GM08714 (cell line): Measurements from ENCODE around the gene NUP85.
"Not testable (repeated sequence)": the region's sequence is repeated elsewhere in the genome, so short reads cannot be mapped to it uniquely, and the experiment has no call there.

ENCODE experiments used
- H3K4me3 ChIP-seq: fragments of 200-500 bp; sonication (Bioruptor generic); 2 replicates; pipeline ENCODE4 v1.5.1; 2014; ENCODE audit warnings: mild to moderate bottlenecking, low read length, inconsistent platforms
- ZNF274 ChIP-seq: IDR thresholded peaks from 2 replicates; pipeline ENCODE4 v1.6.1; 2012; ENCODE audit warnings: mild to moderate bottlenecking, low read depth, low read length

Gene NUP85

DNA sequence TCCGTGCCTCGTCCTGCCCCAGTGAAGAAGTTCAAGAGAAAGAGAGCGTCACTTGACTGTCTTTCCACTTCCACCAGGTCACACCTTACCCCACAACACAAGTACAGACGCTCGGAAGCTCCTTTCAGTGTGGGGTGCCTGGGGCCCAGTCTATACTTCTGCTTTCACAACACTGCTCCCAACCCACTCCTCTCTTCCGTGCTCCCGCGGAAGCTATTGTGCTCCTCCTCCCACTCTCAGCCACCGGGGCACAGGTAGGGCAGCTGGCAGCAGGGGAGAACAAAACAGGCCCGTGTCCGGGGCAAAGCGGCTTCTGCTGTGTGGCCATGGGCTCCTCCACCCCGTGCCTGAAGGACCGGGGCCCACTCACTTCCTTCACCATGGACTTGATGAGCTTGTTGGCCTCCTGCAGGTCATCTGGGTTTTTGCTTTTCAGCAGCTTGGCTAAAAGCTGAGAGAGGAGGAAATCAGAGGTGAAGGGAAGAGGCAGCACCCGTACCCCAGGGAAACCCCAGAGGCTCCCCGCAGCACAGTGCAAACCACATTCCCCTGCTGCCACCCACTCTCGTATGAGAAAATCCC lies 37.1 kb downstream of the NUP85 start:
- TF ChIP-seq ZNF274 = no peak

DNA sequence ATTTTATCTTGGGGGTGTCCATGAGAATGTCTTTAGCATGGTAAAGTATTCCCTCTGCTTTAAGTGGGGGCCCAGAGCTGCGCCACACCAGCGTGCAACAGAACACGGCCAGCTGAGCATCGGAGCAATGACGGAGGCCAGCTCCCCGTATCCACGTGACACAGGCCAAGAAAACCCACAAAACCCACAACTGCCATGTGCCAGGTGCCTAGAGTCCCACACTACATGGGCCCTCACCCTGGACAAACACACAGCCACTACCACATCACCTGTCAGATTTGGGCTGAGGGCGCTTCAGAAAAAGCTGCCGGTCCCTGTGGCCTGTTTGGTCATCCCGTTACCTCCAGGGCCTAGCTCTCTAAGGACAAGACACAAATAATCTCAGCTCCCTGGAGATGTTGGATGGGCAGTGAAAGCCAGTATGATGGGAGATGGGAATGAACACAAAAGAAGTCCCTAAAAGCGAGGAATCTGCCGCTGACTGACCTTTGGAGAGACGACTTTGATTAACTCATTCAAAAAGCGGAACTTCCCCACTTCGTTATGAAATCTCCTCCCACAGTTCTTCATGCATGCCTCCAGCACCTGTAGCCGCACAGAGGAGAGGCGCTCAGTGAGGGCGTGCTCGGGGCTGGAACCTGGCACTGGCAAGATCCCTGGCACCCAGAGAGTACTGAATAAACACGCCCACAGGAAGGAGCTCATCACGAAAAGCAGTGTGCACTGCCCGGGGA lies 38.8 kb downstream of the NUP85 start:
- H3K4me3 ChIP-seq = no peak overlapping the region
- TF ChIP-seq ZNF274 = no peak

More for the DNA sequence above, 37.1 kb downstream of the NUP85 start:
- H3K4me3 ChIP-seq = no peak overlapping the region

DNA sequence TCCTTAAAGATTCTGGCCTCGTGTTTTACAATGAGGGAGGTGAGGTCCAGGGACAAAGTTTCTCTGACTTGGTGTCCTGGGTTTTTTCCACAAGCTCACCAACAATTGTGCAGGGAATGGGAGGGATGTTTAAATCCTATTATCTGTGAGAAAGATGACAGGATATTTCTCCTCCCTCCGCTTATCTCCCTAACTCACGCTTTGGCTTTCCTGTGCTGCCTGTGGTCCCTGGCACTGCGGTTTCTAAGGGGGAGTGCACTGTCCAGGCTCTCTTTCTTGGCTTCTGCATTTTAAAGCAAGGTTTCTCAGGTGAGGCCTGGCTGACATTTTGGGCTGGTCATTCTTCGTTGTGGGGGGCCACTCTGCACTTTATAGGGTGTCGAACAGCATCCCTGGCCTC lies 39.5 kb downstream of the NUP85 start:
- H3K4me3 ChIP-seq = no peak overlapping the region
- TF ChIP-seq ZNF274 = no peak

GRCh38 chr17:75246404-75246803 lies 40.9 kb downstream of the NUP85 start:
- H3K4me3 ChIP-seq = no peak overlapping the region
- no peak for TF ChIP-seq ZNF274

- no peak for TF ChIP-seq ZNF274
- peak overlapping the region; percentile 33; the same call in 1 of the 2 replicates for H3K4me3 ChIP-seq
These were observed 44.1 kb downstream of the NUP85 start for GRCh38 chr17:75249564-75249963.

- no peak for TF ChIP-seq ZNF274
- peak overlapping the region; percentile 33; the same call in 1 of the 2 replicates for H3K4me3 ChIP-seq
These were observed 44.6 kb downstream of the NUP85 start for GRCh38 chr17:75250009-75250471.

- no peak for TF ChIP-seq ZNF274
- no peak overlapping the region for H3K4me3 ChIP-seq
These were observed 46.7 kb downstream of the NUP85 start for GRCh38 chr17:75252039-75252816.

- H3K4me3 ChIP-seq = not testable (repeated sequence)
These were observed 50.6 kb downstream of the NUP85 start for GRCh38 chr17:75255954-75256698.

DNA sequence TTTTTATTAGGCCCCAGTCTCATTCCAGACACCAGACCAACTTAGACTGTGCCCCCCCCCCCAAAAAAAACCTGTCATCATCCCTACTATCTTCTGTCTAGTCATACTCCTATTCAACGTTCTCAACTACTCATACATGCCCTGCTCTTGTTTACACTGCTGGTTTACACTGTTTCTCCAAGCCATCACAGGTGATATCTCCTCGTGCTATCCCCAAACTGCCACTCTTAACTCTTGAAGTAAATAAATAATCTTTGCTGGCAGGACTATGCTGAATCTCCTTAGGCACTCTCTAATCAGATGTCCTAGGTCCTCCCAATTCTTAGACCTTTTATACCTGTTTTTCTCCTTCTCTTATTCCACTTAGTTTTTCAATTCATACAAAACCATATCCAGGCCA lies 51.7 kb downstream of the NUP85 start:
- H3K4me3 ChIP-seq = not testable (repeated sequence)

- TF ChIP-seq ZNF274 = no peak
- peak overlapping the region; percentile 71 for H3K4me3 ChIP-seq
These were observed 55.3 kb downstream of the NUP85 start for GRCh38 chr17:75260641-75261335.

GRCh38 chr17:75261336-75262111 lies 56.0 kb downstream of the NUP85 start, which contains the start of the genes GGA3 and MRPS7:
Gene GGA3 (minus strand): TSS chr17:75261606. CDS start chr17:75261587, 19 bp downstream.
Gene MRPS7 (plus strand): TSS chr17:75261879. CDS start chr17:75261901, 22 bp downstream.
- H3K4me3 ChIP-seq = peak within 1 kb of the TSS; percentile 71
- TF ChIP-seq ZNF274 = no peak

DNA sequence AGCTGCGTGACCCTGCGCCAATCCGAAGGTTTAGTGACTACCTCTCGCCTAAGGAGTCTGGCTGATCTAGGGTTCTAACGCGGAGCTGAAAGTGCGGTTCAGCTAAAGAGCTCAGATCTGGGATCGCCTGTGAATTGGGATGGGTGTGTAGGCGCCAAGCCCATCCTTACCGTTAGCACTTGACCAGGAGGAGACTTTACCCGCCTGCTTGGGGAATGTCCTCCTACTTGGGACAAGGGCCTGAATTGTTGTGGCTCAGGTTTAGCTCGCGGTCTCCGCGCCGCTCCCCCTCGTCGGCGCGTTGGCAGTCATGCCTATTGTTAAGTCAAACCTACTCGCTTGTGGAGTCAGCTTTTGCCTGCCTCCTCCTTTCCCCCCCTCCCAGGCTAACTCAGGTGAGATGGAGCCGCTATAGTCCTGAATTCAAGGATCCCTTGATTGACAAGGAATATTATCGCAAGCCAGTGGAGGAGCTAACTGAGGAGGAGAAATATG lies 56.7 kb downstream of the NUP85 start:
- peak overlapping the region; percentile 71 for H3K4me3 ChIP-seq
- no peak for TF ChIP-seq ZNF274

DNA sequence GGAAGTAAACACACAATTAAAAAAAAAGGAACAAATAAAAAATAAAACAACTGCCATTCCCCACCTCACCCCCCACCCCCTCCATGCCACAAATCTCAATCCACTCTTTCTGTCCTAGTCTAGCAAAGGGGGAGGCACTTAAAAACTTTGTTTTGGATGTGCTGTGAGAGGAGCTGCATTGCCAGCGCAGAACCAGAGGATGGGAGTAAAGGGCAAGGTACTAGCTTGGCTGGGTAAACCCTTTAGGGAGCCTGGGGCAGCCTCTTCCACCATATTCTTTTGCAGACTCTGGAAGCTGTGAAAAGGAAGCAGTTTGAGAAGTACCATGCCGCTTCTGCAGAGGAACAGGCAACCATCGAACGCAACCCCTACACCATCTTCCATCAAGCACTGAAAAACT lies 57.6 kb downstream of the NUP85 start:
- TF ChIP-seq ZNF274 = no peak
- H3K4me3 ChIP-seq = no peak overlapping the region
